ENCODE results near the gene RNF213.

Gene RNF213

GRCh38 chr17:80416260-80416939 lies 155.7 kb downstream of the RNF213 start:
- DNase-seq (ENCODE audit: low read depth in 2 of 2), result no peak

GRCh38 chr17:80416940-80417293 lies 156.3 kb downstream of the RNF213 start:
- DNase-seq (ENCODE audit: low read depth in 2 of 2), result no peak

- DNase-seq (ENCODE audit: low read depth in 2 of 2), result no peak
Observed at GRCh38 chr17:80418589-80418988, 157.9 kb downstream of the RNF213 start.

- no peak for DNase-seq (ENCODE audit: low read depth in 2 of 2)
Observed at GRCh38 chr17:80419255-80419654, 158.6 kb downstream of the RNF213 start.

GRCh38 chr17:80421381-80422090 lies 160.9 kb downstream of the RNF213 start:
- DNase-seq (ENCODE audit: low read depth in 2 of 2), result no peak

- DNase-seq (ENCODE audit: low read depth in 2 of 2), result no peak
Observed at GRCh38 chr17:80422276-80422675, 161.6 kb downstream of the RNF213 start.

GRCh38 chr17:80422981-80423380 lies 162.3 kb downstream of the RNF213 start:
- DNase-seq (ENCODE audit: low read depth in 2 of 2), result no peak

- no peak for DNase-seq (ENCODE audit: low read depth in 2 of 2)
Observed at GRCh38 chr17:80423536-80424225, 163.0 kb downstream of the RNF213 start.

- no peak for DNase-seq (ENCODE audit: low read depth in 2 of 2)
Observed at GRCh38 chr17:80424261-80424660, 163.6 kb downstream of the RNF213 start.

- no peak for DNase-seq (ENCODE audit: low read depth in 2 of 2)
Observed at GRCh38 chr17:80424878-80425765, 164.5 kb downstream of the RNF213 start.

- no peak for DNase-seq (ENCODE audit: low read depth in 2 of 2)
Observed at GRCh38 chr17:80425835-80426426, 165.3 kb downstream of the RNF213 start.

- peak; percentile 67 to 72 for DNase-seq (ENCODE audit: low read depth in 2 of 2)
Observed at GRCh38 chr17:80426671-80427326, 166.1 kb downstream of the RNF213 start.

- DNase-seq (ENCODE audit: low read depth in 2 of 2), result no peak
Observed at GRCh38 chr17:80427366-80428282, 167.0 kb downstream of the RNF213 start.

- DNase-seq (ENCODE audit: low read depth in 2 of 2), result no peak
Observed at GRCh38 chr17:80428363-80428762, 167.7 kb downstream of the RNF213 start.

- DNase-seq (ENCODE audit: low read depth in 2 of 2), result no peak
Observed at GRCh38 chr17:80428796-80429195, 168.1 kb downstream of the RNF213 start.

- DNase-seq (ENCODE audit: low read depth in 2 of 2), result no peak
Observed at GRCh38 chr17:80429356-80430275, 169.0 kb downstream of the RNF213 start.

- DNase-seq (ENCODE audit: low read depth in 2 of 2), result no peak
Observed at GRCh38 chr17:80430446-80431245, 170.0 kb downstream of the RNF213 start.

All from stimulated activated CD8-positive, alpha-beta memory T cell treated with anti-CD3 and anti-CD28 coated beads, Interleukin-7, amount 100 ng/mL, for 4 hours (primary cell).